Inflammatory macrophage treated with lipopolysaccharide for 4 hours (primary cell): ENCODE data around the gene ZCCHC24.
A peak's percentile ranks its signal among the peaks of the same experiment; 100 is the strongest.

Source experiments
- DNase-seq: peaks from one replicate; pipeline ENCODE4 v3.0.0-alpha.2; 2020

The ZCCHC24 gene

GRCh38 chr10:79355420-79356017 lies 89.9 kb downstream of the ZCCHC24 start:
- DNase-seq = peak; percentile 56

GRCh38 chr10:79354615-79355014 lies 90.8 kb downstream of the ZCCHC24 start:
- DNase-seq = no peak

- peak; percentile 64 for DNase-seq
These were observed 91.3 kb downstream of the ZCCHC24 start for GRCh38 chr10:79354141-79354540.

- DNase-seq = no peak
These were observed 91.7 kb downstream of the ZCCHC24 start for GRCh38 chr10:79353726-79354125.

GRCh38 chr10:79353000-79353406 lies 92.4 kb downstream of the ZCCHC24 start:
- peak; percentile 75 for DNase-seq

GRCh38 chr10:79352035-79352877 lies 93.2 kb downstream of the ZCCHC24 start:
- DNase-seq = no peak

GRCh38 chr10:79351332-79351731 lies 94.1 kb downstream of the ZCCHC24 start:
- DNase-seq = no peak

- DNase-seq = no peak
These were observed 94.8 kb downstream of the ZCCHC24 start for GRCh38 chr10:79350407-79351154.

GRCh38 chr10:79349766-79350406 lies 95.5 kb downstream of the ZCCHC24 start:
- DNase-seq = no peak

GRCh38 chr10:79349072-79349491 lies 96.3 kb downstream of the ZCCHC24 start:
- DNase-seq = no peak

- no peak for DNase-seq
These were observed 96.8 kb downstream of the ZCCHC24 start for GRCh38 chr10:79348640-79348988.

- peak; percentile 81 for DNase-seq
These were observed 97.4 kb downstream of the ZCCHC24 start for GRCh38 chr10:79347894-79348639.

GRCh38 chr10:79347226-79347893 lies 98.1 kb downstream of the ZCCHC24 start, which contains the start of gene PPIF:
PPIF (plus strand) TSS chr10:79347469; CDS start chr10:79347549, 80 bp downstream.
- DNase-seq = peak; percentile 91

- DNase-seq = no peak
These were observed 98.8 kb downstream of the ZCCHC24 start for GRCh38 chr10:79346388-79347225.

- no peak for DNase-seq
These were observed 99.4 kb downstream of the ZCCHC24 start for GRCh38 chr10:79346012-79346340.

- DNase-seq = peak; percentile 68
These were observed 100.0 kb downstream of the ZCCHC24 start for GRCh38 chr10:79345241-79346011.

GRCh38 chr10:79344502-79345195 lies 100.8 kb downstream of the ZCCHC24 start:
- peak; percentile 62 for DNase-seq

- DNase-seq = no peak
These were observed 102.4 kb downstream of the ZCCHC24 start for GRCh38 chr10:79342811-79343561.

- no peak for DNase-seq
These were observed 103.1 kb downstream of the ZCCHC24 start for GRCh38 chr10:79342295-79342761.
